ENCODE data around the gene PHKB. TPM values are rescaled to one million over a fixed set of nuclear protein-coding genes. Genes with fewer than 3 reads are reported as not detected.

Gene PHKB
- total and polyA plus RNA-seq, 4 donors: 24.4 to 86.5 (median 42.7) TPM

DNA sequence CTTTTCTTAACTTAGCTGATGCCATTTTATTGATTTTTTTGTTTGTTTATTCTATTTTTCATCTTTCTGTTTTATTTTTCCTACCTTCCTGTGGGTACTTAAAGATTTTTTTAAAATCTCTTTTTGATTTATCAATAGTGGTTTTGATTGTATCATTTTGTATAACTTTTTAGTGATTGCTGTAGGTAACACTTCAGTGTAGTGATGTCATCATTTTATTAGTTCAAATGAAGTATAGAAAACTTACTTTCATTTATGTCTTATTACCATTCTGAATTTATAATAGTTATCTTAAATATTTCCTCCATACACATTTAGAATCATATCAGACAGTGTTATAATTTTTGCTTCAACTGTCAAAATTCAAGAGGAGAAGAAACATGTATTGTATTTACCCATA lies 115.9 kb downstream of the PHKB start:
- no peak overlapping the region for H3K27ac ChIP-seq (ENCODE audit: low read depth in 1 of 2, low read length in 2 of 2)
- no peaks in the 10 kb centered on the region for H3K27me3 ChIP-seq (ENCODE audit: control insufficient read depth in 1 of 2, insufficient read depth in 2 of 2, low read length in 1 of 2)
- no peak for DNase-seq
- H3K36me3 ChIP-seq (ENCODE audit: control insufficient read depth in 1 of 2, insufficient read depth in 2 of 2, low read length in 1 of 2): no peaks in the 10 kb centered on the region
- H3K4me3 ChIP-seq (ENCODE audit: low read length in 2 of 2): no peak overlapping the region
- intact Hi-C loops (cut with DNase I): no loop called here
- no peak for ATAC-seq (ENCODE audit: low FRiP score)
- no peaks in the 10 kb centered on the region for H3K4me1 ChIP-seq (ENCODE audit: control insufficient read depth in 1 of 2, insufficient read depth in 2 of 2, low read length in 2 of 2)
- H3K9me3 ChIP-seq (ENCODE audit: control insufficient read depth, low read length): no peaks in the 10 kb centered on the region

DNA sequence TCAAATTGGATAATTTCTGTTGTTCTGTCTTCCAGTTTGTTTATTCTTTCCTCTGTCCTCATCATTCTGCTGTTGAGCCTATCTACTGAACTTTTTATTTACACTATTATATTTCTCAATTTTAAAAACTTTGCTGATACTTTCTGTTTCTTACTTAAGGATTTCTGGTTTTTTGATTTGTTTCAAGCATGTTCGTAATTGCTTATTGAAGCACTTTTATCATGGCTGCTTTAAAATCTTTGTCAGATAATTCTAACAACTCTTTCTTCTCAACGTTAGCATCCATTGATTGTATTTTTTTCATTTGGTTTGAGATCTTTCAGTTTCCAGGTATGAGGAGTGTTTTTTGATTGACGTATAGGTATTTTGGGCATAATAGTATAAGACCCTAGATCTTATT lies 116.9 kb downstream of the PHKB start:
- WGBS, 2 donors: 80 to 99% methylated on average over 3 of the region's 3 CpGs
- H3K4me1 ChIP-seq (ENCODE audit: control insufficient read depth in 1 of 2, insufficient read depth in 2 of 2, low read length in 2 of 2): no peaks in the 10 kb centered on the region
- H3K4me3 ChIP-seq (ENCODE audit: low read length in 2 of 2): no peak overlapping the region
- H3K27me3 ChIP-seq (ENCODE audit: control insufficient read depth in 1 of 2, insufficient read depth in 2 of 2, low read length in 1 of 2): no peaks in the 10 kb centered on the region
- no peaks in the 10 kb centered on the region for H3K9me3 ChIP-seq (ENCODE audit: control insufficient read depth, low read length)
- no peak for DNase-seq
- no peak for ATAC-seq (ENCODE audit: low FRiP score)
- H3K36me3 ChIP-seq (ENCODE audit: control insufficient read depth in 1 of 2, insufficient read depth in 2 of 2, low read length in 1 of 2): no peaks in the 10 kb centered on the region
- H3K27ac ChIP-seq (ENCODE audit: low read depth in 1 of 2, low read length in 2 of 2): no peak overlapping the region
- intact Hi-C loops (cut with DNase I): no loop called here

DNA sequence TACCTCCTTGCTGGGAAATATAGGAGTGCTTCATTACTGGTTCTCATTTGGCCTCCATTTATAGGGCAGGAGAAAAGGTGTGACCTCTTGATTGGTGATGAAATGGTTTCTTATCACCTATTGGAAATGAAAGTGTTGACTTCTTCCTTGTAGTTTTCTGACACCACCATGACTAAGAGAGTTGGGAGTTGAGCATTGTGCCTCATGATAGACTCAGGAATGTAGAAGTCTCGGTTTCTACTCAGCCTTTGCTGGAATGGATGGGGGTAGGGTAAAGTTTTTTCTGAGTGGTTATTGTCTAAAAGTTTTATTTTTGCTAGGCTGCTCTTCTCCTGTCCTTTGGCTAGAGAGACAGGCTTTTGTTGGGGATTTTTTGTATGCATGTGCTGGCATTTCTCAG lies 117.4 kb downstream of the PHKB start:
- ATAC-seq (ENCODE audit: low FRiP score): no peak
- 90 to 92% methylated on average over 1 of the region's 1 CpG for WGBS, 2 donors
- Histone ChIP-seq H3K27me3 (ENCODE audit: control insufficient read depth in 1 of 2, insufficient read depth in 2 of 2, low read length in 1 of 2) (no peaks in the 10 kb centered on the region), H3K27ac (ENCODE audit: low read depth in 1 of 2, low read length in 2 of 2) (no peak overlapping the region), H3K36me3 (ENCODE audit: control insufficient read depth in 1 of 2, insufficient read depth in 2 of 2, low read length in 1 of 2) (no peaks in the 10 kb centered on the region), H3K4me1 (ENCODE audit: control insufficient read depth in 1 of 2, insufficient read depth in 2 of 2, low read length in 2 of 2) (no peaks in the 10 kb centered on the region), H3K4me3 (ENCODE audit: low read length in 2 of 2) (no peak overlapping the region), H3K9me3 (ENCODE audit: control insufficient read depth, low read length) (no peaks in the 10 kb centered on the region)
- intact Hi-C loops (cut with DNase I): no loop called here
- no peak for DNase-seq

DNA sequence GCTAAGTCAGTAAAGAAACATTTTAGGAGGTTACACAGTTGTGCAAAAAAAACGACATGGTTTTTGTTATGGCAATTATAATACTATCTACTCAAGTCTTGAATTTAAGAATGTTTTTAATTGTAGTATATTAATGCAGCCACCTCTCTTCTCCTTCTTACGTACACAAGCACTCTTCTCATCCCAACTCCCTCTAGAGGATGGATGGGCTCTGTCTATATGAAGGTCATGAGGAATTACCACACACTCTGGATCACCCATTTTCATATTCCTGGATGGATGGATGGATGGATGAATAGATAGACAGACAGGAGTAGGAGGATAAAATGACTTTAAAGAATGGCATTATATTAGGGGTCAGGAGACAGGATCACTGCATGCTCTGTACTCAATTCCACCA lies 120.0 kb downstream of the PHKB start:
- Histone ChIP-seq H3K27ac (ENCODE audit: low read depth in 1 of 2, low read length in 2 of 2) (no peak overlapping the region), H3K36me3 (ENCODE audit: control insufficient read depth in 1 of 2, insufficient read depth in 2 of 2, low read length in 1 of 2) (no peaks in the 10 kb centered on the region), H3K4me3 (ENCODE audit: low read length in 2 of 2) (no peak overlapping the region), H3K27me3 (ENCODE audit: control insufficient read depth in 1 of 2, insufficient read depth in 2 of 2, low read length in 1 of 2) (no peaks in the 10 kb centered on the region), H3K9me3 (ENCODE audit: control insufficient read depth, low read length) (no peaks in the 10 kb centered on the region), H3K4me1 (ENCODE audit: control insufficient read depth in 1 of 2, insufficient read depth in 2 of 2, low read length in 2 of 2) (no peaks in the 10 kb centered on the region)
- intact Hi-C loops (cut with DNase I): no loop called here
- ATAC-seq (ENCODE audit: low FRiP score): no peak
- no peak for DNase-seq
- WGBS, 2 donors: 87 to 97% methylated on average over 2 of the region's 2 CpGs

DNA sequence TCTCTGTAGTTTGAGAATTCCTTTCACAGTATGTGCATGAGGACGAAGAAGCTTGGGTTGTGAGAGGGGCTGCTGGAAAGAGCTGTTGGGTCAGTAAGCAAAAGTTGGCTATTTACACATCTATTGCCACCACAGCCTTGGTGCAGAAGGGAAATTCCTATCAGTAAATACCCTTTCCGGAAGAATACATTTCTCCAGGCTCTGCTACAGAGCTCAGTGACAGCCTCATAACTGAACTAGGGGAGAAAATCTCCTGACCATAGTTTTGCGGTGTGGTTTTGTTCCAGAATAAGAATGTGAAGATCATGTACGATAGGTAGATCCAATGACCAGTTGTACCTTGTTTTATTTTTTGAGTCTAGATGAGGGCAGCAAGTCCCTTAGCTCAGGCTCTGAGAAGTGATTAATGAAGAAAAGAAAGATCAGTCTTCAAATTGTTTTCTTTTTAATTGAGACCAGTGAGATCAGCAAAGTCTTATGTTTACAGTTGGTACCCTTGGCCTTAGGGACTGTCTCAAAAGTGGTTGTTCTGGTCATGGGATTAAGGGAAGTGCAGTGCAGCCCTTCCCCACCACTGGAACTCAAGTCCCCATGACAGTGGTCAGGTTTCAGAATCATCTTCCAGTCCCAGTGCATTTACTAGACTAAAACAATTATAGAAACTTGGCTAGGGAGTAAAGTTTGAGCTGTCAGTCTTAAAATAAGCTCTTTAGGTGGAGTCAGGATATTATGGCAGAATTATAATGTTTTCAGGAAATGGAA lies 123.5 kb downstream of the PHKB start:
- WGBS, 2 donors: 84 to 89% methylated on average over 4 of the region's 4 CpGs
- no peak for DNase-seq
- Histone ChIP-seq H3K4me3 (ENCODE audit: low read length in 2 of 2) (no peak overlapping the region), H3K4me1 (ENCODE audit: control insufficient read depth in 1 of 2, insufficient read depth in 2 of 2, low read length in 2 of 2) (no peaks in the 10 kb centered on the region), H3K27ac (ENCODE audit: low read depth in 1 of 2, low read length in 2 of 2) (no peak overlapping the region), H3K27me3 (ENCODE audit: control insufficient read depth in 1 of 2, insufficient read depth in 2 of 2, low read length in 1 of 2) (no peaks in the 10 kb centered on the region), H3K9me3 (ENCODE audit: control insufficient read depth, low read length) (no peaks in the 10 kb centered on the region), H3K36me3 (ENCODE audit: control insufficient read depth in 1 of 2, insufficient read depth in 2 of 2, low read length in 1 of 2) (no peaks in the 10 kb centered on the region)
- ATAC-seq (ENCODE audit: low FRiP score): no peak
- intact Hi-C loops (cut with DNase I): no loop called here

DNA sequence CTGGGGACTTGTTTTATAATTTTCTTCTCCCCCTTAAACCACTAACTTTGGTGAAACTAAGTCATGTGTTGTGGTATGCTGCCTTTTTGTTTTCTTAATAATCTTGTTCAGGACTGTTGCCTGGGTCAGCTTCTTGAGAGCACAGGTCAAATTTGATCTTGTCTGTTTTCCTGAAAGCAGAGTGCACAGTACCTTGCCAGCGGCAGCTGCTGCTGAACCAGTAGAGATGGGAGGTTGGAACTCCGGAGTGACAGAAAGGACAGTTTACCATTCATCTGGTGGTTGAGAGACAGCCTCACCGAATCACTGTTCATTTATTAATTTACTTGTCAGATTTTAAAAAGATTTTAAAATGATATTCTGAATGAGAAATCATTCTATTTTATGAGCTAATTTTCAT lies 125.0 kb downstream of the PHKB start:
- H3K4me1 ChIP-seq (ENCODE audit: control insufficient read depth in 1 of 2, insufficient read depth in 2 of 2, low read length in 2 of 2): no peaks in the 10 kb centered on the region
- no peak for DNase-seq
- intact Hi-C loops (cut with DNase I): no loop called here

DNA sequence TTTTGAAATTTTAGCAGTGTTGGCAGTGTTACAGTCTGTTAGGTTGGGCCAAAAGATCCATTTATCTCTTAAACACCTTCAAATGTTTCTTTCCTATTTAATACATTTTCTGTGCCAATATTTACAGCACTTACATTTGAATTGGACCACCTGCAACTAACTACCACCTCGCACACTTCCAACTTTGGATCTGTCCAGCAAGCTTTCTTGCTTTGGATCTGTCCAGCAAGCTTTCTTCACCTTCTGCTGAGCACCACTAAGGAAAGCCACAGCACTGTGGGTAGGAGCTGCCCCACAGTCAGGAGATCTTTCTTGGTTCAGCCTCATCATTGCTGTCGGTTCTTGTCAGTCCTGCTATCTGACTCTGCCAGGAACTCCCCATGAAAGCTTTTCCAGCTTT lies 129.3 kb downstream of the PHKB start:
- Histone ChIP-seq H3K4me1 (ENCODE audit: control insufficient read depth in 1 of 2, insufficient read depth in 2 of 2, low read length in 2 of 2) (no peaks in the 10 kb centered on the region), H3K27me3 (ENCODE audit: control insufficient read depth in 1 of 2, insufficient read depth in 2 of 2, low read length in 1 of 2) (no peaks in the 10 kb centered on the region), H3K4me3 (ENCODE audit: low read length in 2 of 2) (no peak overlapping the region), H3K36me3 (ENCODE audit: control insufficient read depth in 1 of 2, insufficient read depth in 2 of 2, low read length in 1 of 2) (peaks cover 9 to 18% of the 10 kb centered on the region in 2 donors), H3K27ac (ENCODE audit: low read depth in 1 of 2, low read length in 2 of 2) (no peak overlapping the region), H3K9me3 (ENCODE audit: control insufficient read depth, low read length) (no peaks in the 10 kb centered on the region)
- intact Hi-C loops (cut with DNase I): no loop called here
- ATAC-seq (ENCODE audit: low FRiP score) (no peak), DNase-seq (no peak)
- WGBS, 2 donors: 92 to 94% methylated on average over 2 of the region's 2 CpGs

More for the DNA sequence above, 125.0 kb downstream of the PHKB start:
- H3K4me3 ChIP-seq (ENCODE audit: low read length in 2 of 2): no peak overlapping the region
- no peak for ATAC-seq (ENCODE audit: low FRiP score)
- no peaks in the 10 kb centered on the region for H3K27me3 ChIP-seq (ENCODE audit: control insufficient read depth in 1 of 2, insufficient read depth in 2 of 2, low read length in 1 of 2)
- no peaks in the 10 kb centered on the region for H3K9me3 ChIP-seq (ENCODE audit: control insufficient read depth, low read length)
- H3K36me3 ChIP-seq (ENCODE audit: control insufficient read depth in 1 of 2, insufficient read depth in 2 of 2, low read length in 1 of 2): peaks cover 3 to 6% of the 10 kb centered on the region in 2 donors
- H3K27ac ChIP-seq (ENCODE audit: low read depth in 1 of 2, low read length in 2 of 2): no peak overlapping the region
- 88 to 89% methylated on average over 3 of the region's 3 CpGs for WGBS, 2 donors

DNA sequence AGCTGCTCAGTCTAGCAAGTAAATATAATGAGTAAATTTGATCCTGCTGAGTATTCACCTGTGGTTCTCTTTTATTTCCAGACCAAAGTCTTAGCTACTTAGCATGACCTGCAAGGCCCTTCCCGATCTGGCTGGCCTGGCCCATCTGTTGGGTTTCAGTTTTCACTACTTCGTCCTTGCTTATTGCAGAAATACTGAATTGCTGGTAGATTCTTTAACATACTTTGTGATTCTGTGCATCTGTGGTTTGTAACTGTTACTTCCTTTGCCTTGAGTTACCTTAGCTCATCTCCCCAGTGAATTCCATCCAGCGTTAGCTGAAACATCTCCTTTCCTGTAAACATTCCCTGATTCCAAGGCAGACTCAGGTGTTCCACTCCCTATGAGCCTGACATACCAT lies 131.1 kb downstream of the PHKB start:
- no peak for DNase-seq
- no peak overlapping the region for H3K27ac ChIP-seq (ENCODE audit: low read depth in 1 of 2, low read length in 2 of 2)
- no peaks in the 10 kb centered on the region for H3K27me3 ChIP-seq (ENCODE audit: control insufficient read depth in 1 of 2, insufficient read depth in 2 of 2, low read length in 1 of 2)
- no peaks in the 10 kb centered on the region for H3K4me1 ChIP-seq (ENCODE audit: control insufficient read depth in 1 of 2, insufficient read depth in 2 of 2, low read length in 2 of 2)
- intact Hi-C loops (cut with DNase I): no loop called here
- ATAC-seq (ENCODE audit: low FRiP score): no peak
- H3K4me3 ChIP-seq (ENCODE audit: low read length in 2 of 2): no peak overlapping the region
- no peaks in the 10 kb centered on the region for H3K9me3 ChIP-seq (ENCODE audit: control insufficient read depth, low read length)
- WGBS, 2 donors: 87 to 95% methylated on average over 3 of the region's 3 CpGs
- H3K36me3 ChIP-seq (ENCODE audit: control insufficient read depth in 1 of 2, insufficient read depth in 2 of 2, low read length in 1 of 2): peaks cover 9 to 18% of the 10 kb centered on the region in 2 donors

DNA sequence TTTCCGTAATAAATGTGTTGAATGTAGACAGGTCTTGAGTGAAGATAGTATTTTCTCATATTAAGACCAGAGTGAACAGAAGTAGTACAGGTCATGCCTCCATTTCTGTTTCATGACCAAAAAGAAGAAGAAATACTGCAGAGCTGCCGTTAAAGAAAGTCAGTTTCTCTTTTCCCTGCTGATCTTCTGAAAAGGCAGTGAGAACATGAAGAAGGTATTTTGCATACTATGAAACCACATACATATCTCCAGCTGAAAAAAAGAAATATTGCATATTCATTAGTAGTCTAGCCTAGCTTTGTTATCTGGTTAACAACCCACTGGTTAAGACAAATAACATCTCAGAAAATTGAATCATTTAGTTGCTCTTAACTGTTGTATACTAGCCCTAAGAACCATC lies 138.4 kb downstream of the PHKB start:
- no peaks in the 10 kb centered on the region for H3K27me3 ChIP-seq (ENCODE audit: control insufficient read depth in 1 of 2, insufficient read depth in 2 of 2, low read length in 1 of 2)
- no peaks in the 10 kb centered on the region for H3K4me1 ChIP-seq (ENCODE audit: control insufficient read depth in 1 of 2, insufficient read depth in 2 of 2, low read length in 2 of 2)
- H3K4me3 ChIP-seq (ENCODE audit: low read length in 2 of 2): no peak overlapping the region
- DNase-seq (no peak), ATAC-seq (ENCODE audit: low FRiP score) (no peak)
- H3K9me3 ChIP-seq (ENCODE audit: control insufficient read depth, low read length): no peaks in the 10 kb centered on the region
- no peak overlapping the region for H3K27ac ChIP-seq (ENCODE audit: low read depth in 1 of 2, low read length in 2 of 2)
- WGBS, 2 donors: 93 to 98% methylated on average over 2 of the region's 2 CpGs
- intact Hi-C loops (cut with DNase I): no loop called here
- H3K36me3 ChIP-seq (ENCODE audit: control insufficient read depth in 1 of 2, insufficient read depth in 2 of 2, low read length in 1 of 2): peaks cover 0 to 4% of the 10 kb centered on the region in 2 donors

Data from aorta (tissue), 5 donors.